SK-N-SH (cell line): ENCODE data around the gene PHEX. TPM values are rescaled to one million over a fixed set of nuclear protein-coding genes. Genes with fewer than 3 reads are reported as not detected.

Experiments
- CTCF ChIA-PET: fragments of 300-600, 350-600 bp; formaldehyde crosslinking; extraction: SDS; loops from one replicate; lab custom pipeline; 2021; lab: Yijun Ruan, JAX
- POLR2A ChIA-PET: fragments of 350-600 bp; sonication (Branson Sonifier 250); formaldehyde crosslinking; extraction: SDS; loops from one replicate; lab custom pipeline; 2020; ENCODE audit warnings: antibody characterized with exemption, inconsistent platforms; lab: Yijun Ruan, JAX
- DNase-seq: peaks from one replicate; pipeline ENCODE4 v3.0.0; 2012
- H2AFZ ChIP-seq: fragments of 200-600 bp; sonication (generic); 2 replicates; pipeline ENCODE4 v1.8.1; 2016; ENCODE audit warnings: antibody characterized with exemption, mild to moderate bottlenecking, low read depth
- H3F3A ChIP-seq: fragments of 200-600 bp; sonication (generic); replicated peaks from 2 replicates; pipeline ENCODE3; 2016; ENCODE audit warnings: antibody characterized with exemption, mild to moderate bottlenecking; ENCODE audit not compliant: insufficient read depth
- H3K27ac ChIP-seq, 2 experiments: fragments of 200-500 bp in 1 of 2; fragments of 200-600 bp in 1 of 2; sonication (Bioruptor generic) in 1 of 2; sonication (generic), shearing (Covaris generic) in 1 of 2; 2 replicates each; pipeline versions ENCODE4 v1.5.1 to v1.6.1; 2014 to 2016; ENCODE audit warnings: low read depth in 2 of 2, inconsistent platforms in 1 of 2, low read length in 1 of 2, mild to moderate bottlenecking in 1 of 2, mixed read lengths in 1 of 2
- H3K27me3 ChIP-seq: fragments of 200-600 bp; sonication (generic), shearing (Covaris generic); 2 replicates; pipeline ENCODE4 v1.6.1; 2016; ENCODE audit warnings: mixed run types; ENCODE audit not compliant: insufficient read depth
- H3K36me3 ChIP-seq, 2 experiments: fragments of 200-500 bp in 1 of 2; fragments of 200-600 bp in 1 of 2; sonication (Bioruptor generic) in 1 of 2; sonication (generic) in 1 of 2; replicated peaks in 1 of 2; 2 replicates each; pipeline versions ENCODE3 to v1.5.1; 2014 to 2016; ENCODE audit warnings: low read length in 1 of 2, mild to moderate bottlenecking in 1 of 2; ENCODE audit not compliant: insufficient read depth in 2 of 2, control insufficient read depth in 1 of 2
- H3K4me1 ChIP-seq, 2 experiments: fragments of 200-500 bp in 1 of 2; fragments of 200-600 bp in 1 of 2; sonication (Bioruptor generic) in 1 of 2; sonication (generic), shearing (Covaris generic) in 1 of 2; 2 replicates each; pipeline versions ENCODE4 v1.5.1 to v1.6.1; 2014 to 2016; ENCODE audit warnings: low read depth in 1 of 2, low read length in 1 of 2, mixed run types in 1 of 2; ENCODE audit not compliant: insufficient read depth in 2 of 2, control insufficient read depth in 1 of 2
- H3K4me2 ChIP-seq: fragments of 200-600 bp; sonication (generic), shearing (Covaris generic); 2 replicates; pipeline ENCODE4 v1.6.1; 2017; ENCODE audit warnings: mixed run types
- H3K4me3 ChIP-seq, 2 experiments: fragments of 200-500 bp in 1 of 2; fragments of 200-600 bp in 1 of 2; sonication (Bioruptor generic) in 1 of 2; sonication (generic), shearing (Covaris generic) in 1 of 2; 2 replicates each; pipeline versions ENCODE4 v1.5.1 to v1.8.1; 2014 to 2016; ENCODE audit warnings: low read depth in 2 of 2, inconsistent platforms in 1 of 2, low read length in 1 of 2, mild to moderate bottlenecking in 1 of 2, mixed read lengths in 1 of 2, moderate library complexity in 1 of 2
- H3K79me2 ChIP-seq: fragments of 200-600 bp; sonication (generic); 2 replicates; pipeline ENCODE4 v1.8.1; 2017; ENCODE audit warnings: mild to moderate bottlenecking; ENCODE audit not compliant: insufficient read depth
- H3K9ac ChIP-seq: fragments of 200-600 bp; sonication (generic); 2 replicates; pipeline ENCODE4 v1.6.1; 2017; ENCODE audit warnings: mixed run types
- H3K9me2 ChIP-seq: fragments of 200-600 bp; sonication (generic); 2 replicates; pipeline ENCODE4 v1.6.1; 2017; ENCODE audit warnings: mixed run types
- H3K9me3 ChIP-seq: fragments of 200-600 bp; sonication (generic); 2 replicates; pipeline ENCODE4 v1.6.1; 2017; ENCODE audit warnings: mixed run types, mild to moderate bottlenecking, moderate library complexity
- H4K20me1 ChIP-seq: fragments of 200-600 bp; sonication (generic); 2 replicates; pipeline ENCODE4 v1.6.1; 2017; ENCODE audit warnings: mild to moderate bottlenecking, mixed run types; ENCODE audit not compliant: insufficient read depth
- CHD2 ChIP-seq: fragments of 150-350 bp; IDR thresholded peaks from 2 replicates; pipeline ENCODE4 v1.6.1; 2018; ENCODE audit warnings: low read length; ENCODE audit not compliant: partially characterized antibody
- GABPA ChIP-seq: IDR thresholded peaks from 2 replicates; pipeline ENCODE4 v1.4.0; 2012; ENCODE audit warnings: low read depth, mild to moderate bottlenecking
- IRF3 ChIP-seq: fragments of 150-350 bp; IDR thresholded peaks from 2 replicates; pipeline ENCODE4 v1.6.1; 2016; ENCODE audit warnings: mild to moderate bottlenecking, low read depth, low read length
- MAX ChIP-seq: IDR thresholded peaks from 2 replicates; pipeline ENCODE4 v1.4.0; 2012; ENCODE audit warnings: low read depth
- NRF1 ChIP-seq: IDR thresholded peaks from 2 replicates; pipeline ENCODE4 v1.6.1; 2012; ENCODE audit warnings: low read depth, mild to moderate bottlenecking, low read length
- PBX3 ChIP-seq: IDR thresholded peaks from 2 replicates; pipeline ENCODE4; 2012
- REST ChIP-seq: IDR thresholded peaks from 2 replicates; pipeline ENCODE4 v1.6.1; 2012; ENCODE audit warnings: mild to moderate bottlenecking, low read depth, low read length, moderate library complexity
- RXRA ChIP-seq: IDR thresholded peaks from 2 replicates; pipeline ENCODE4 v1.4.0; 2012; ENCODE audit warnings: low read depth, mild to moderate bottlenecking, borderline replicate concordance
- SIN3A ChIP-seq: IDR thresholded peaks from 2 replicates; pipeline ENCODE4 v1.6.1; 2012; ENCODE audit warnings: low read depth, mild to moderate bottlenecking, low read length, moderate library complexity, borderline replicate concordance
- SMC3 ChIP-seq: IDR thresholded peaks from 2 replicates; pipeline ENCODE4 v1.6.1; 2012; ENCODE audit warnings: low read depth, low read length, improper control_type of control experiment
- USF1 ChIP-seq: IDR thresholded peaks from 2 replicates; pipeline ENCODE4 v1.4.0; 2012; ENCODE audit warnings: low read depth, borderline replicate concordance
- USF2 ChIP-seq: fragments of 150-350 bp; IDR thresholded peaks from 2 replicates; pipeline ENCODE4 v1.6.1; 2017; ENCODE audit warnings: antibody characterized with exemption, low read length, low read depth, borderline replicate concordance
- ZBTB33 ChIP-seq: IDR thresholded peaks from 2 replicates; pipeline ENCODE4 v1.4.0; 2012; ENCODE audit warnings: low read depth, borderline replicate concordance
- WGBS: methylation state at CpG from one replicate; pipeline ENCODE4 v1.1.6; 2017; ENCODE audit warnings: low lambda C conversion rate; 5-methylcytosine and 5-hydroxymethylcytosine counted together
- polyA plus RNA-seq, 3 experiments: library from polyadenylated mRNA; depleted of rRNA; stranded (reverse); fragments of >200 nt; gene quantifications; 2 replicates each; pipeline ENCODE4 v1.2.3, GENCODE V29; 2012

Gene PHEX
- polyA plus RNA-seq, 1 of the 3 experiments (the other 2 are of a cell fraction), result 0.35 TPM

- Histone ChIP-seq H3K9me3 (no peaks in the 10 kb centered on the region), H3K4me1 (no peaks in the 10 kb centered on the region), H3K4me2 (no peak overlapping the region), H3K27ac (no peak overlapping the region), H3F3A (no peaks in the 10 kb centered on the region), H4K20me1 (no peaks in the 10 kb centered on the region), H3K36me3 (no peaks in the 10 kb centered on the region), H3K79me2 (no peaks in the 10 kb centered on the region), H3K4me3 (no peak overlapping the region), H3K27me3 (no peaks in the 10 kb centered on the region), H2AFZ (no peak overlapping the region), H3K9ac (no peak overlapping the region), H3K9me2 (no peaks in the 10 kb centered on the region)
- TF ChIP-seq RXRA, result no peak
- no peak for TF ChIP-seq PBX3
- no peak for TF ChIP-seq REST
- TF ChIP-seq NRF1, result no peak
- TF ChIP-seq SMC3, result no peak
- TF ChIP-seq SIN3A, result no peak
- no peak for TF ChIP-seq MAX
- TF ChIP-seq GABPA, result no peak
- TF ChIP-seq IRF3, result no peak
- TF ChIP-seq USF1, result no peak
- TF ChIP-seq USF2, result no peak
- TF ChIP-seq CHD2, result no peak
- TF ChIP-seq ZBTB33, result no peak
- DNase-seq, result no peak
- ChIA-PET CTCF (no interaction called here), POLR2A (no interaction called here)
- WGBS, result 41% methylated on average over 5 of the region's 6 CpGs
Measured at GRCh38 chrX:22039541-22039940, 7.4 kb downstream of the PHEX start.
